WTC11 (cell line): ENCODE measurements around the gene DRD4.
"Not testable (repeated sequence)": the region's sequence is repeated elsewhere in the genome, so short reads cannot be mapped to it uniquely, and the experiment has no call there.

Source experiments
- IRF2 ChIP-seq: sonication (generic); formaldehyde crosslinking; IDR thresholded peaks from 2 replicates; pipeline ENCODE4 v1.8.0; 2022; ENCODE audit warnings: low read depth, missing genetic modification reagents, borderline replicate concordance
- TF ChIP-seq, protein P1 (sequence below): fragments of 200-600 bp; IDR thresholded peaks from 2 replicates; pipeline ENCODE4 v1.8.0; 2022; ENCODE audit warnings: antibody characterized with exemption

DNA sequence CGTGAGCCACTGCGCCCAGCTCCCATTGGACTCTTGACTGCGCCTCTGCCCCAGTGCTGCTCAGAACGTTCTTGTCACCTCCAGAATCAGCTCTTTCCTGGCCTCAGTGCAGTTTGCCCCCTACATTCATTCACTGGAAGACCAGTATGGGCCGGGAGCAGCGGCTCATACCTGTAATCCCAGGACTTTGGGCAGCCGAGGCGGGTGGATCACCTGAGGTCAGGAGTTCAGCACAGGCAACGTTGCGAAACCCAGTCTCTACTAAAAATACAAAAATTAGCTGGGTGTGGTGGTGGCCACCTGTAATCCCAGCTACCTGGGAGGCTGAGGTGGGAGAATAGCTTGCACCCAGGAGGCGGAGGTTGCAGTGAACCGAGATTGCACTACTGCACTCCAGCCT, 17.4 kb downstream of the DRD4 start:
- not testable (repeated sequence) for TF ChIP-seq IRF2
- TF ChIP-seq, protein P1, sequence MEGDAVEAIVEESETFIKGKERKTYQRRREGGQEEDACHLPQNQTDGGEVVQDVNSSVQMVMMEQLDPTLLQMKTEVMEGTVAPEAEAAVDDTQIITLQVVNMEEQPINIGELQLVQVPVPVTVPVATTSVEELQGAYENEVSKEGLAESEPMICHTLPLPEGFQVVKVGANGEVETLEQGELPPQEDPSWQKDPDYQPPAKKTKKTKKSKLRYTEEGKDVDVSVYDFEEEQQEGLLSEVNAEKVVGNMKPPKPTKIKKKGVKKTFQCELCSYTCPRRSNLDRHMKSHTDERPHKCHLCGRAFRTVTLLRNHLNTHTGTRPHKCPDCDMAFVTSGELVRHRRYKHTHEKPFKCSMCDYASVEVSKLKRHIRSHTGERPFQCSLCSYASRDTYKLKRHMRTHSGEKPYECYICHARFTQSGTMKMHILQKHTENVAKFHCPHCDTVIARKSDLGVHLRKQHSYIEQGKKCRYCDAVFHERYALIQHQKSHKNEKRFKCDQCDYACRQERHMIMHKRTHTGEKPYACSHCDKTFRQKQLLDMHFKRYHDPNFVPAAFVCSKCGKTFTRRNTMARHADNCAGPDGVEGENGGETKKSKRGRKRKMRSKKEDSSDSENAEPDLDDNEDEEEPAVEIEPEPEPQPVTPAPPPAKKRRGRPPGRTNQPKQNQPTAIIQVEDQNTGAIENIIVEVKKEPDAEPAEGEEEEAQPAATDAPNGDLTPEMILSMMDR, result not testable (repeated sequence)
